Body of pancreas (tissue), 4 donors: ENCODE measurements around the gene PLCB3. TPM values are rescaled to one million over a fixed set of nuclear protein-coding genes. Genes with fewer than 3 reads are reported as not detected.

Source experiments
- ATAC-seq: fragments of 150-250 bp; one replicate; pipeline ENCODE4 v1.9.1; 2016
- DNase-seq, 4 donors: peaks; one replicate each; pipeline ENCODE4 v3.0.0-alpha.2; 2019
- H3K27ac ChIP-seq, 4 donors: fragments of 200-600 bp; sonication (generic); 1 replicate in 3 of 4; 2 replicates in 1 of 4; pipeline versions ENCODE4 v1.5.1 to v1.6.1; 2016 to 2019; ENCODE audit warnings: mild to moderate bottlenecking in 1 of 4, mixed read lengths in 1 of 4, moderate library complexity in 1 of 4
- H3K27me3 ChIP-seq, 2 donors: fragments of 200-600 bp; sonication (generic); one replicate each; pipeline ENCODE4 v1.6.0; 2016; ENCODE audit warnings: mild to moderate bottlenecking in 1 of 2
- H3K36me3 ChIP-seq, 2 donors: fragments of 200-600 bp; sonication (generic); replicated peaks in 1 of 2; 2 replicates each; pipeline ENCODE4 v1.5.1; 2016; ENCODE audit warnings: low read depth in 2 of 2; ENCODE audit not compliant: insufficient read depth in 1 of 2
- H3K4me1 ChIP-seq: fragments of 200-600 bp; sonication (generic); one replicate; pipeline ENCODE4 v1.6.0; 2016
- H3K4me3 ChIP-seq, 2 donors: fragments of 200-600 bp; sonication (generic); 1 replicate in 1 of 2; 2 replicates in 1 of 2; pipeline ENCODE4 v1.5.1; 2016 to 2019
- H3K9me3 ChIP-seq, 3 donors: fragments of 200-600 bp; sonication (generic); 1 replicate in 2 of 3; 2 replicates in 1 of 3; pipeline ENCODE4 v1.5.1; 2016
- POLR2A ChIP-seq, 3 donors: fragments of 450-650 bp; IDR thresholded peaks; one replicate each; pipeline ENCODE4 v1.6.1; 2016; ENCODE audit warnings: antibody characterized with exemption in 3 of 3, mild to moderate bottlenecking in 2 of 3
- WGBS, 2 donors: methylation state at CpG; one replicate each; pipeline ENCODE4 v1.1.5; 2017; 5-methylcytosine and 5-hydroxymethylcytosine counted together
- intact Hi-C: fragments of 100-400 bp; cut with DNase I; formaldehyde crosslinking; loops from one replicate; pipeline ENCODE4 v1.15.1; 2023
- total RNA-seq, 2 donors: library from RNA; depleted of rRNA; stranded (reverse); fragments of >200 nt; gene quantifications; one replicate each; pipeline ENCODE4 v1.1.0, GENCODE V29; 2016
- TF ChIP-seq, protein P1 (sequence below), 7 experiments: fragments of 450-650 bp in 4 of 7; fragments of 200-600 bp in 3 of 7; sonication (generic) in 3 of 7; IDR thresholded peaks; one replicate each; pipeline ENCODE4 v1.5.1; 2016 to 2019; ENCODE audit warnings: antibody characterized with exemption in 7 of 7

Gene PLCB3
- total RNA-seq, 2 donors from 2014 or later = 13.8 to 14.5 TPM

DNA sequence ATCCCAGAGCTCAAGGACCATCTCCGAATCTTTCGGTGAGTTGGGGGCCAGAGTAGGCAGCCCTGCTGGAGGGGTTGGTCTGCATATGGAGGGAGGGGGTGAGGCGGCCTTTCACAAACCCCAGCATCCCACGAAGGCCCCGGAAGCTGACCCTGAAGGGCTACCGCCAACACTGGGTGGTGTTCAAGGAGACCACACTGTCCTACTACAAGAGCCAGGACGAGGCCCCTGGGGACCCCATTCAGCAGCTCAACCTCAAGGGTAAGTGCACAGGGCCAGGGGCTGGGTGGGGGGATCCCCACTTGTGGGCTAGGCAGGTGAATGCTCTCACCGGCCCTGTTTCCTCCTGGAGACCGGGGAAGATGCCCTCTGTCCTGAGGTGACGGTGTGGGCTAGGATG is 31.6 kb upstream of the PLCB3 start:
- TF ChIP-seq POLR2A (IDR thresholded peaks at IDR 0.05) = no peak
- TF ChIP-seq, protein P1, sequence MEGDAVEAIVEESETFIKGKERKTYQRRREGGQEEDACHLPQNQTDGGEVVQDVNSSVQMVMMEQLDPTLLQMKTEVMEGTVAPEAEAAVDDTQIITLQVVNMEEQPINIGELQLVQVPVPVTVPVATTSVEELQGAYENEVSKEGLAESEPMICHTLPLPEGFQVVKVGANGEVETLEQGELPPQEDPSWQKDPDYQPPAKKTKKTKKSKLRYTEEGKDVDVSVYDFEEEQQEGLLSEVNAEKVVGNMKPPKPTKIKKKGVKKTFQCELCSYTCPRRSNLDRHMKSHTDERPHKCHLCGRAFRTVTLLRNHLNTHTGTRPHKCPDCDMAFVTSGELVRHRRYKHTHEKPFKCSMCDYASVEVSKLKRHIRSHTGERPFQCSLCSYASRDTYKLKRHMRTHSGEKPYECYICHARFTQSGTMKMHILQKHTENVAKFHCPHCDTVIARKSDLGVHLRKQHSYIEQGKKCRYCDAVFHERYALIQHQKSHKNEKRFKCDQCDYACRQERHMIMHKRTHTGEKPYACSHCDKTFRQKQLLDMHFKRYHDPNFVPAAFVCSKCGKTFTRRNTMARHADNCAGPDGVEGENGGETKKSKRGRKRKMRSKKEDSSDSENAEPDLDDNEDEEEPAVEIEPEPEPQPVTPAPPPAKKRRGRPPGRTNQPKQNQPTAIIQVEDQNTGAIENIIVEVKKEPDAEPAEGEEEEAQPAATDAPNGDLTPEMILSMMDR (IDR thresholded peaks at IDR 0.05) = no peak
- intact Hi-C loops = no loop called here
- no peaks in the 10 kb centered on the region for H3K36me3 ChIP-seq
- DNase-seq (no peak), ATAC-seq (no peak)
- peaks cover 31% of the 10 kb centered on the region for H3K4me1 ChIP-seq
- 80 to 86% methylated on average over 2 to 10 of the region's 10 CpGs for WGBS, 2 donors
- H3K27me3 ChIP-seq = no peaks in the 10 kb centered on the region
- H3K4me3 ChIP-seq = no peak overlapping the region
- no peak overlapping the region for H3K27ac ChIP-seq
- no peaks in the 10 kb centered on the region for H3K9me3 ChIP-seq

- WGBS, 2 donors = 89% methylated on average over 17 of the region's 17 CpGs; no CpG with 5 or more reads in 1 of the 2 donors
- no peak overlapping the region for H3K4me3 ChIP-seq
- no peak overlapping the region for H3K27ac ChIP-seq
- no peaks in the 10 kb centered on the region for H3K27me3 ChIP-seq
- intact Hi-C loops = no loop called here
- peaks cover 36% of the 10 kb centered on the region for H3K4me1 ChIP-seq
- ATAC-seq (no peak), DNase-seq (no peak)
- TF ChIP-seq, protein P1 (IDR thresholded peaks at IDR 0.05) = no peak
- TF ChIP-seq POLR2A (IDR thresholded peaks at IDR 0.05) = no peak
- H3K9me3 ChIP-seq = no peaks in the 10 kb centered on the region
- no peaks in the 10 kb centered on the region for H3K36me3 ChIP-seq
These were observed 31.1 kb upstream of the PLCB3 start for GRCh38 chr11:64220271-64220670.

- H3K4me1 ChIP-seq = peaks cover 40% of the 10 kb centered on the region
- no peaks in the 10 kb centered on the region for H3K27me3 ChIP-seq
- WGBS, 2 donors = 87 to 100% methylated on average over 1 to 12 of the region's 14 CpGs
- no peak overlapping the region for H3K4me3 ChIP-seq
- H3K36me3 ChIP-seq = no peaks in the 10 kb centered on the region
- intact Hi-C loops = no loop called here
- no peak overlapping the region for H3K27ac ChIP-seq
- ATAC-seq (no peak), DNase-seq (no peak)
- H3K9me3 ChIP-seq = no peaks in the 10 kb centered on the region
- TF ChIP-seq POLR2A (IDR thresholded peaks at IDR 0.05) = no peak
- TF ChIP-seq, protein P1 (IDR thresholded peaks at IDR 0.05) = no peak
These were observed 30.5 kb upstream of the PLCB3 start for GRCh38 chr11:64220798-64221197.

DNA sequence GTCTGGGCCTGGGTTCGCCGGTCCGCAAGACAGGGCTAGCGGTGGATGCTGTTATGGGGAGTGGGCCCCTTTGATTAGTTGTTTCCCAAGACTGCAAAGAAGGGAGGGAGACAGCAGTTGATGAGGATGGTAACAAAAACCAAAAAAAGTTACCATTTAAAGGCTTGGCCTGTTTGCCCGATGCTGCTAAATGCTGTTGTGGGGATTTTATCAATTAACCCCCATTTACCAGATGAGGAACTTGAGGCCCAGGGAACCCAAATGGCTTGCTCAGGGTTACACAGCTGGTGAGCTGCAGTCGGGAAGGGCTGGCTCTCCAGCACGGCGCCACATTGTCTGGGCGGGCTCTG is 28.7 kb upstream of the PLCB3 start:
- H3K9me3 ChIP-seq = no peaks in the 10 kb centered on the region
- ATAC-seq = no peak
- intact Hi-C loops = no loop called here
- H3K27me3 ChIP-seq = no peaks in the 10 kb centered on the region
- no peak for TF ChIP-seq POLR2A (IDR thresholded peaks at IDR 0.05)
- TF ChIP-seq, protein P1 (IDR thresholded peaks at IDR 0.05) = no peak
- peaks cover 51% of the 10 kb centered on the region for H3K4me1 ChIP-seq
- H3K36me3 ChIP-seq = no peaks in the 10 kb centered on the region
- WGBS, 2 donors = 55 to 57% methylated on average over 9 of the region's 9 CpGs
- H3K4me3 ChIP-seq = no peak overlapping the region
- DNase-seq = no peak
- peak overlapping the region in 2 of 4 donors; percentile 12 to 63 for H3K27ac ChIP-seq

DNA sequence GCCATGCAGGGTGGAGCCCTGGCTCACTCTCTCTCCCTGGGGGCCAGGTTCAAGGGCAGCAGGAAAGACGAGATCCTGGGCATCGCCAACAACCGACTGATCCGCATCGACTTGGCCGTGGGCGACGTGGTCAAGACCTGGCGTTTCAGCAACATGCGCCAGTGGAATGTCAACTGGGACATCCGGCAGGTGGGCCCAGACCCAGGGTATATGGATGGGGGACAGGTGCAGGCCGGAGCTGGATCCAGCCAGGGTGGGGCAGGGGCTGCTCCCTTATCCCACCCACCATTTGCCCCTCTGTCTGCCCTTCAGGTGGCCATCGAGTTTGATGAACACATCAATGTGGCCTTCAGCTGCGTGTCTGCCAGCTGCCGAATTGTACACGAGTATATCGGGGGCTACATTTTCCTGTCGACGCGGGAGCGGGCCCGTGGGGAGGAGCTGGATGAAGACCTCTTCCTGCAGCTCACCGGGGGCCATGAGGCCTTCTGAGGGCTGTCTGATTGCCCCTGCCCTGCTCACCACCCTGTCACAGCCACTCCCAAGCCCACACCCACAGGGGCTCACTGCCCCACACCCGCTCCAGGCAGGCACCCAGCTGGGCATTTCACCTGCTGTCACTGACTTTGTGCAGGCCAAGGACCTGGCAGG is 28.2 kb upstream of the PLCB3 start:
- DNase-seq (peak in 2 of 4 donors; percentile 5 to 16), ATAC-seq (no peak)
- Histone ChIP-seq H3K4me1 (peaks cover 55% of the 10 kb centered on the region), H3K36me3 (no peaks in the 10 kb centered on the region), H3K27me3 (no peaks in the 10 kb centered on the region), H3K4me3 (no peak overlapping the region), H3K9me3 (no peaks in the 10 kb centered on the region), H3K27ac (peak overlapping the region in 3 of 4 donors; percentile 0 to 63 (median 12))
- WGBS, 2 donors = 65 to 80% methylated on average over 10 to 24 of the region's 24 CpGs
- TF ChIP-seq POLR2A (IDR thresholded peaks at IDR 0.05) = no peak
- TF ChIP-seq, protein P1 (IDR thresholded peaks at IDR 0.05) = no peak
- intact Hi-C loops = no loop called here
